ENCODE results near the gene SDCCAG8.

The SDCCAG8 gene

GRCh38 chr1:243227622-243228021 lies 28.2 kb upstream of the SDCCAG8 start:
- DNase-seq (ENCODE audit: low read depth) = no peak
- H3K4me3 ChIP-seq (ENCODE audit: control insufficient read depth, low read depth, low read length) = no peak overlapping the region
- TF ChIP-seq CTCF (IDR thresholded peaks at IDR 0.05; ENCODE audit: control insufficient read depth, insufficient read depth, low read depth, low read length, missing control alignments) = no peak

GRCh38 chr1:243229526-243229925 lies 26.3 kb upstream of the SDCCAG8 start:
- DNase-seq (ENCODE audit: low read depth) = no peak
- H3K4me3 ChIP-seq (ENCODE audit: control insufficient read depth, low read depth, low read length) = no peak overlapping the region
- no peak for TF ChIP-seq CTCF (IDR thresholded peaks at IDR 0.05; ENCODE audit: control insufficient read depth, insufficient read depth, low read depth, low read length, missing control alignments)

- no peak for TF ChIP-seq CTCF (IDR thresholded peaks at IDR 0.05; ENCODE audit: control insufficient read depth, insufficient read depth, low read depth, low read length, missing control alignments)
- no peak overlapping the region for H3K4me3 ChIP-seq (ENCODE audit: control insufficient read depth, low read depth, low read length)
- DNase-seq (ENCODE audit: low read depth) = no peak
Observed at GRCh38 chr1:243230914-243231313, 24.9 kb upstream of the SDCCAG8 start.

- no peak overlapping the region for H3K4me3 ChIP-seq (ENCODE audit: control insufficient read depth, low read depth, low read length)
- no peak for TF ChIP-seq CTCF (IDR thresholded peaks at IDR 0.05; ENCODE audit: control insufficient read depth, insufficient read depth, low read depth, low read length, missing control alignments)
- no peak for DNase-seq (ENCODE audit: low read depth)
Observed at GRCh38 chr1:243233908-243234307, 21.9 kb upstream of the SDCCAG8 start.

GRCh38 chr1:243234978-243235647 lies 20.7 kb upstream of the SDCCAG8 start:
- no peak for TF ChIP-seq CTCF (IDR thresholded peaks at IDR 0.05; ENCODE audit: control insufficient read depth, insufficient read depth, low read depth, low read length, missing control alignments)
- H3K4me3 ChIP-seq (ENCODE audit: control insufficient read depth, low read depth, low read length) = no peak overlapping the region
- DNase-seq (ENCODE audit: low read depth) = no peak

- no peak overlapping the region for H3K4me3 ChIP-seq (ENCODE audit: control insufficient read depth, low read depth, low read length)
- DNase-seq (ENCODE audit: low read depth) = no peak
- TF ChIP-seq CTCF (IDR thresholded peaks at IDR 0.05; ENCODE audit: control insufficient read depth, insufficient read depth, low read depth, low read length, missing control alignments) = no peak
Observed at GRCh38 chr1:243236604-243237252, 19.1 kb upstream of the SDCCAG8 start.
